OCI-LY3 (cell line): ENCODE data around the gene SNX30.

Source experiments
- CTCF ChIP-seq: fragments of 200-600, 300-600 bp; sonication (generic); IDR thresholded peaks from 2 replicates; pipeline ENCODE4 v1.5.1; 2014; ENCODE audit warnings: antibody characterized with exemption, low read length, low read depth
- EZH2phosphoT487 ChIP-seq: fragments of 200-600 bp; shearing (Covaris generic); IDR thresholded peaks from 2 replicates; pipeline ENCODE4 v1.6.1; 2018; ENCODE audit warnings: antibody characterized with exemption, mixed run types, low read depth

- TF ChIP-seq CTCF (no peak), EZH2phosphoT487 (no peak)
Observed at GRCh38 chr9:112884721-112885120, 134.2 kb downstream of the SNX30 start.
